GM18519 (cell line): ENCODE results near the gene IGF2BP1.
"Not testable (repeated sequence)": the region's sequence is repeated elsewhere in the genome, so short reads cannot be mapped to it uniquely, and the experiment has no call there.

ENCODE experiments used
- ATAC-seq: cut with Tn5 transposase; IDR thresholded peaks from one replicate; pipeline ENCODE4 v1.9.1; 2021; ENCODE audit warnings: mild to moderate bottlenecking, moderate library complexity; ENCODE audit not compliant: unreplicated experiment, low FRiP score

Gene IGF2BP1

DNA sequence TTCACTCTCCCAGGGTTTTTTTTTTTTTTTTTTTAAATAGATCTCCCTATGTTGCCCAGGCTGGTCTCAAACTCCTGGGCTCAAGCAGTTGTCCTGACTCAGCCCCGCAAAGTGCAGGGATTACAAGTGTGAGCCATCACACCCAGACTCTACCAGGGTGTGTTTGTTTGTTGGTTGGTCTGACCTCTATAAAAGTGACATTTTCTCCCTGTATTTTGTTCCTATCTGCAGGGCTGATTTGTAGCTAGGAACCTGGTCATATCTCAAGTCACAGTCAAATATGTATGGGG lies 89.1 kb downstream of the IGF2BP1 start:
- no peak for ATAC-seq

DNA sequence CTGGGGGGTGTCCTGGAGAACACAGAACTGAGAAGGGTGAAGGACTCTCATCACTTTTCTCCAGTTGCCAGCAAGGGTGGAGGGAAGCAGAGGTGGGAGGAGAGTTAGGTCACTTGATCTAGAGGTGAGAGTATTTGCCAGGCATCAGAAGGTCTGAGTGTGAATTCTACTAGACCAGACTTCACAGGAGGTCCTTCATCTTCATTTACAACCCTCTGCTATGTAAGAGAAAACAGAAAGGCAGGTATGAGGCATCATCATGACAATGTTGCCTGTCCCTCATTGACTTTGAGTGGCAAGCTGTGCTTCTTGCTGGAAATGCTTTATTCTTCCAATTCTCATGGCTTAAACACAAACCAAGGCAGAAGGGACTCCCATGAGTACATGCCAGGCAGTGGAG lies 89.5 kb downstream of the IGF2BP1 start:
- no peak for ATAC-seq

DNA sequence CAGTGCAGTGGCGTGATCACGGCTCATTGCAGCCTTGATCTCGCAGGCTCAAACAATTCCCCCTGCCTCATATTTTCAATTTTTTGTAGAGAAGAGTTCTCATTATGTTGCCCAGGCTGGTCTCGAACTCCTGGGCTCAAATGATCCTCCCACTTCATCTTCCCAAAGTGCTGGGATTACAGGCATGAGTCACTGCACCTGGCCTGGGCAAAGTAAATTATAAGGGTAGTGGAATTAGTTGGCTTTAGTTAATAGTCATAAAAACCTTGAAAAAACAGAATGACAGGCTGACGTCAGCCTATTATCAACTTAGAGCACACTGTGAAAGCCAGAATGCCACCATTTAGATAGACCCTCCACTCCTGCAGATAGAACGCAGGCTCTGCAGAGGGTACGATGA lies 91.9 kb downstream of the IGF2BP1 start:
- ATAC-seq: no peak

- ATAC-seq: no peak
Measured at GRCh38 chr17:49090878-49091594, 93.9 kb downstream of the IGF2BP1 start.

DNA sequence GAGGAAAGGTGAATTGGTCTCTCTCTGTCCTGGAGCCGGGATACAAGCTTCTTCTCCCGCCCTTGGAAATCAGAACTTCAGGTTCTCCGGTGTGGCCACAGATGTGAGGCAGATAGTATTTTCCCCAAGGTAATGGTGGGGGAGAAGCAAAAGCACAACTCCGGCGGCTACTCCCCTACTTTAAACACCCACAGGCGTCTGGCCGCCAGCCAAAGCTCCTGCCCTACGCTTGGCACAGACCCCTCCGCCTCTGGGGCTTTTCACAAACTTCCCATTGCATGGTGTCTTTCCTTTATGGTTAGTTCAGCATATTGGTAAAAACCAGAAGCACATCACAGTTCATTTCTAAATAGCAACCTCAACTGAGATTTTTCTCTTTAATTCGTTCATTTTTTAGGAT lies 95.9 kb downstream of the IGF2BP1 start:
- ATAC-seq: no peak

DNA sequence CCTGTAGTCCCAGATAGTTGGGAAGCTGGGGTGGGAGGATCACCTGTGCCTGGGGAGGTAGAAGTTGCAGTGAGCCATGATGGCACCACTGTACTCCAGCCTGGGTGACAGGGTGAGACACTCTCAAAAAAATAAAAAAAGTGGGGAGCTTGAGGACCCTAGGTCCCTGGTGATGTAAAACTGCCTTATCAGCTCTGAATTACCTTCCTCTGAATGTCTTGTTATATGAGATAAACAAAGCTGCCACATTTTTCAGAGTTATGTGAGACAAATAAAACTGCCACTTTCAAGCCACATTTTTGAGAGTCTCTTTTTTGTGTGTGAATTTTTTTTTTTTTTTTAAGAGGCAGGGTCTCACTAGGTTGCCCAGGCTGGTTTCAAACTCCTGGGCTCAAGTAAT lies 103.4 kb downstream of the IGF2BP1 start:
- no peak for ATAC-seq

DNA sequence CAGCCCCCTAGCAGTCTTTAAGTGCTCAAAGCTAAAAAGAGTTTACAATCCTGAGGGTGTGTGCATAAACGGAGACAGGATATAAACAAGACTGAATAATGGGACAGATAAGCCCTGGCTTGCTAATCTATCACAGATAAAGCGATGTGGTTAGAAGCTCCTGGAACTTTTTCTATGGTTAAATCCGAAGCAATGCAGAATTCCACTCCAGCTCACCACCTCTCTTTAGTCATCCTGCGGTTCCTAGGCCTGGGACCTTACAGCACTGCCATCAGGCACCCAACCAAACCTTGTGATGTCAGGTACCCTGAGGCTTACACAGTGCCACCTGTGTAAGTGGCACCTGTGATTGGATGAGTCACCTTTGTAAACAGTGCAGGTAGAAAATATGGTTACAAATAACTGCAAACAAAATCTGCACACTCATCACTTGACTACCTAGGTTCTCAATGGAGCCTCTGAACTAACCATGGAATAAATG lies 103.9 kb downstream of the IGF2BP1 start:
- ATAC-seq: no peak

- ATAC-seq: not testable (repeated sequence)
Measured at GRCh38 chr17:49103360-49103759, 106.2 kb downstream of the IGF2BP1 start.

GRCh38 chr17:49104511-49105074 lies 107.4 kb downstream of the IGF2BP1 start:
- no peak for ATAC-seq
